GM12865 (cell line): ENCODE measurements around the gene SLC15A3.

Experiments used
- DNase-seq: peaks from one replicate; pipeline ENCODE4 v3.0.0; 2010; ENCODE audit warnings: low read depth
- H3K4me3 ChIP-seq: 2 replicates; pipeline ENCODE4 v1.5.1; 2011; ENCODE audit warnings: mild to moderate bottlenecking, low read depth, low read length, control low read depth
- TF ChIP-seq, protein P1 (sequence below): IDR thresholded peaks from 2 replicates; pipeline ENCODE4 v1.5.1; 2011; ENCODE audit warnings: low read length, control low read depth, low read depth, inconsistent platforms; ENCODE audit not compliant: insufficient read depth; ENCODE audit errors: missing control alignments

The SLC15A3 gene

GRCh38 chr11:60936467-60937143 is 15.4 kb downstream of the SLC15A3 start:
- no peak overlapping the region for H3K4me3 ChIP-seq
- TF ChIP-seq, protein P1, sequence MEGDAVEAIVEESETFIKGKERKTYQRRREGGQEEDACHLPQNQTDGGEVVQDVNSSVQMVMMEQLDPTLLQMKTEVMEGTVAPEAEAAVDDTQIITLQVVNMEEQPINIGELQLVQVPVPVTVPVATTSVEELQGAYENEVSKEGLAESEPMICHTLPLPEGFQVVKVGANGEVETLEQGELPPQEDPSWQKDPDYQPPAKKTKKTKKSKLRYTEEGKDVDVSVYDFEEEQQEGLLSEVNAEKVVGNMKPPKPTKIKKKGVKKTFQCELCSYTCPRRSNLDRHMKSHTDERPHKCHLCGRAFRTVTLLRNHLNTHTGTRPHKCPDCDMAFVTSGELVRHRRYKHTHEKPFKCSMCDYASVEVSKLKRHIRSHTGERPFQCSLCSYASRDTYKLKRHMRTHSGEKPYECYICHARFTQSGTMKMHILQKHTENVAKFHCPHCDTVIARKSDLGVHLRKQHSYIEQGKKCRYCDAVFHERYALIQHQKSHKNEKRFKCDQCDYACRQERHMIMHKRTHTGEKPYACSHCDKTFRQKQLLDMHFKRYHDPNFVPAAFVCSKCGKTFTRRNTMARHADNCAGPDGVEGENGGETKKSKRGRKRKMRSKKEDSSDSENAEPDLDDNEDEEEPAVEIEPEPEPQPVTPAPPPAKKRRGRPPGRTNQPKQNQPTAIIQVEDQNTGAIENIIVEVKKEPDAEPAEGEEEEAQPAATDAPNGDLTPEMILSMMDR = no peak
- DNase-seq = no peak

DNA sequence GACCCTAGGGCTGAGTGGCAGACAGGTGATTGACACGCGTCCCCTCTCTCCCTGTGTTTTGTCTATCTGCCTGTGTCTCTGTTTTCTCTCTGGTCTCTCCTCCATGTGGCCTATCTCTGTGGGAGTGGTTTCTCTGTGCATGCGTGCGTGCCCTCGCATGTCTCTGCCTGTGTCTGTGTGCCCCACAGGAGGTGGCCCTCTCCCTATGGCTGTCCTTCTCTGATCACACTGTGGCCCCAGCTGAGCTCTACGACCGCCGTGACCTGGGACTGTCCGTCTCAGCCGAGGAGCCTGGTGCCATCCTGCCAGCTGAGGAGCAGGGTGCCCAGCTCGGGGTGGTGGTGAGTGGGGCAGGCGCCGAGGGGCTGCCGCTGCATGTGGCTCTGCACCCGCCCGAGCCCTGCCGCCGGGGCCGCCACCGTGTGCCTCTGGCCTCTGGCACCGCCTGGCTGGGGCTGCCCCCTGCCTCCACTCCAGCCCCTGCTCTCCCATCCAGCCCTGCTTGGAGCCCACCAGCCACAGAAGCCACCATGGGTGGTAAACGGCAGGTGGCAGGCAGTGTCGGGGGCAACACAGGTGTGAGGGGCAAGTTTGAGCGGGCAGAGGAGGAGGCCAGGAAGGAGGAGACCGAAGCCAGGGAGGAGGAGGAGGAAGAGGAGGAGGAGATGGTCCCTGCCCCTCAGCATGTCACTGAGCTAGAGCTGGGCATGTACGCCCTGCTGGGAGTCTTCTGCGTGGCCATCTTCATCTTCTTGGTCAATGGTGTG is 16.1 kb downstream of the SLC15A3 start:
- TF ChIP-seq, protein P1 = no peak
- DNase-seq = no peak
- H3K4me3 ChIP-seq = no peak overlapping the region

GRCh38 chr11:60934790-60935605 is 17.0 kb downstream of the SLC15A3 start:
- DNase-seq = no peak
- TF ChIP-seq, protein P1 = no peak
- no peak overlapping the region for H3K4me3 ChIP-seq

DNA sequence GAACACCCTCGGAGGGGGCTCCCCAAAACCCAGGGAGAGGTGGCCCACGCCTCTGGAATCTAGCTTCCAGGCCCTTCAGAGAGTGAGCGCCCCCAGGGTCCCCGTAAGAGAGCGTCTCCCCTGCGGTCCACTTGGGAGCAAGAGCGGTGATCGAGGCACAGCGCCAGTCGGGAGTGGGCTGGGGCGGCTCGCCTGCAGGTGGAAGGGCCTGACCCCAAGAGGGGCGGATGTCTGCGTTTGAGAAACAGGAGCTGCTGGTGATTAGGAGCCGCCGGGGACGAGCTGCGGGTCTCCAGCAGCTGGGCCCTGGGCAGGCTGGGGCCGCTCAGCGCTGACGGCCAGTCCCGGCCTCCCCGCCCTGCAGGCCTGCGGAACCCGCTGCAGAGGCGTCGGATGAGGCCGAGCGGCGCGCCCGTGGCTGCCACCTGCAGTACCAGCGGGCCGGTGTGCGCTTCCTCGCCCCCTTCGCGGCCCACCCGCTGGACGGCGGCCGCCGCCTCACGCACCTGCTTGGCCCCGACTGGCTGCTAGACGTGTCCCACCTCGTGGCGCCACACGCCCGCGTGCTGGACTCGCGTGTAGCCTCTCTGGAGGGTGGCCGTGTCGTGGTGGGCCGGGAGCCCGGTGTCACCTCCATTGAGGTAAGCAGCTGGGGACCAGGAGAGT is 17.7 kb downstream of the SLC15A3 start:
- H3K4me3 ChIP-seq = no peak overlapping the region
- DNase-seq = no peak
- TF ChIP-seq, protein P1 = no peak

DNA sequence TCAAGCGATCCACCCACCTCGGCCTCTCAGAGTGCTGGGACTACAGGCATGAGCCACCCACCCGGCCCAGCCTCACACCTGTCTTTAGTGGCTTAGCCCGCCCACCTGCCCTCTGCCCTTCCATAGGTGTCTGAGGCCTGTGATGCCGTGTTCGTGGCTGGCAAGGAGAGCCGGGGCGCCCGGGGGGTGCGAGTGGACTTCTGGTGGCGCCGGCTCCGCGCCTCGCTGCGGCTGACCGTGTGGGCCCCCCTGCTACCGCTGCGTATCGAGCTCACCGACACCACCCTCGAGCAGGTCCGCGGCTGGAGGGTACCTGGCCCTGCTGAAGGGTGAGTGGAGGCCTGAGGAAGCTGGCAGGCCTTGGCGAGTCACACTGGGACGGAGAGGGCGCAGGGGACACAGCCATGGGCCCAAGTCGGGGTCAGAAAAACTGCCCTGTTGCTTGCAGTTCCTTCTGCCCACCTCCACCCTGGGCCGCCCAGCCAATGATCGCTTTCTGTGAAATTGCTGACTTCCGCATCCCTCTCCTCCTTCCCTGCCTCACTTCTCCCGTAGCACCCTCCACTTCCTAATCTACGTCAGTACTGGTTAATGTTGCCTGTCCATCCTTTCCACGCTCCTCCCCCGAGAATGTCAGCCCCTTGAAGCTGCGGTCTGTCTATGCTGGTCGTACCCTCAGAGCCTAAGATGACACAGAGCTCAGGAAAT is 18.4 kb downstream of the SLC15A3 start:
- no peak overlapping the region for H3K4me3 ChIP-seq
- no peak for DNase-seq
- TF ChIP-seq, protein P1 = no peak

GRCh38 chr11:60932605-60933356 is 19.2 kb downstream of the SLC15A3 start:
- H3K4me3 ChIP-seq = no peak overlapping the region
- no peak for DNase-seq
- TF ChIP-seq, protein P1 = no peak
